ENCODE measurements around the gene AQR. TPM values are rescaled to one million over a fixed set of nuclear protein-coding genes. Genes with fewer than 3 reads are reported as not detected.

The AQR gene
- polyA plus RNA-seq, 1 donor from 2014 or later, result 22.4 TPM

- H3F3A ChIP-seq (ENCODE audit: insufficient read depth, low read length, poor library complexity, severe bottlenecking), result no peaks in the 10 kb centered on the region
- no peaks in the 10 kb centered on the region for H3K79me2 ChIP-seq (replicated peaks; ENCODE audit: insufficient read depth, low read length)
- H3K4me2 ChIP-seq (ENCODE audit: low read length), result no peak overlapping the region
- H2AFZ ChIP-seq (ENCODE audit: low read depth, low read length), result no peak overlapping the region
- H3K9me2 ChIP-seq (ENCODE audit: insufficient read depth, low read length), result no peaks in the 10 kb centered on the region
- no peak overlapping the region for H3K4me3 ChIP-seq (ENCODE audit: low read length)
- TF ChIP-seq EZH2 (IDR thresholded peaks at IDR 0.05; ENCODE audit: borderline replicate concordance, insufficient read depth, low read length, poor library complexity, severe bottlenecking) (no peak), RAD21 (conservative IDR thresholded peaks at IDR 0.05) (no peak), SMC3 (conservative IDR thresholded peaks at IDR 0.05; ENCODE audit: poor library complexity) (no peak), POLR2AphosphoS5 (IDR thresholded peaks at IDR 0.05) (no peak), CTCF (IDR thresholded peaks at IDR 0.05; ENCODE audit: poor library complexity, severe bottlenecking) (no peak)
- H4K20me1 ChIP-seq (ENCODE audit: insufficient read depth), result no peaks in the 10 kb centered on the region
- no peaks in the 10 kb centered on the region for H3K9me3 ChIP-seq (ENCODE audit: low read length)
- no peaks in the 10 kb centered on the region for H3K27me3 ChIP-seq (ENCODE audit: insufficient read depth, low read depth, low read length)
- H3K36me3 ChIP-seq (ENCODE audit: insufficient read depth, low read length), result no peaks in the 10 kb centered on the region
- no peak overlapping the region for H3K9ac ChIP-seq (ENCODE audit: low read length)
- no peak overlapping the region for H3K27ac ChIP-seq (ENCODE audit: low read length)
These were observed 36.4 kb upstream of the AQR start for GRCh38 chr15:35005933-35006332.

GRCh38 chr15:35003928-35004327, 34.4 kb upstream of the AQR start:
- Histone ChIP-seq H4K20me1 (ENCODE audit: insufficient read depth) (no peaks in the 10 kb centered on the region), H3K27me3 (ENCODE audit: insufficient read depth, low read depth, low read length) (no peaks in the 10 kb centered on the region), H3K27ac (ENCODE audit: low read length) (no peak overlapping the region), H3K9me3 (ENCODE audit: low read length) (no peaks in the 10 kb centered on the region), H3K9ac (ENCODE audit: low read length) (no peak overlapping the region), H3F3A (ENCODE audit: insufficient read depth, low read length, poor library complexity, severe bottlenecking) (no peaks in the 10 kb centered on the region), H3K79me2 (replicated peaks; ENCODE audit: insufficient read depth, low read length) (no peaks in the 10 kb centered on the region), H3K4me2 (ENCODE audit: low read length) (no peak overlapping the region), H2AFZ (ENCODE audit: low read depth, low read length) (no peak overlapping the region), H3K36me3 (ENCODE audit: insufficient read depth, low read length) (no peaks in the 10 kb centered on the region), H3K4me3 (ENCODE audit: low read length) (no peak overlapping the region), H3K9me2 (ENCODE audit: insufficient read depth, low read length) (no peaks in the 10 kb centered on the region)
- TF ChIP-seq TAF1 (IDR thresholded peaks at IDR 0.05; ENCODE audit: low read depth), result no peak
- no peak for TF ChIP-seq RAD21 (conservative IDR thresholded peaks at IDR 0.05)
- TF ChIP-seq SMC3 (conservative IDR thresholded peaks at IDR 0.05; ENCODE audit: poor library complexity), result no peak

GRCh38 chr15:35000511-35000910, 31.0 kb upstream of the AQR start:
- no peaks in the 10 kb centered on the region for H3K9me2 ChIP-seq (ENCODE audit: insufficient read depth, low read length)
- H3K27ac ChIP-seq (ENCODE audit: low read length), result no peak overlapping the region
- no peak for TF ChIP-seq EZH2 (IDR thresholded peaks at IDR 0.05; ENCODE audit: borderline replicate concordance, insufficient read depth, low read length, poor library complexity, severe bottlenecking)
- TF ChIP-seq RAD21 (conservative IDR thresholded peaks at IDR 0.05), result no peak
- TF ChIP-seq CTCF (IDR thresholded peaks at IDR 0.05; ENCODE audit: poor library complexity, severe bottlenecking), result no peak
- TF ChIP-seq TAF1 (IDR thresholded peaks at IDR 0.05; ENCODE audit: low read depth), result no peak
- no peak for TF ChIP-seq REST (IDR thresholded peaks at IDR 0.05; ENCODE audit: borderline replicate concordance)
- no peak for TF ChIP-seq POLR2AphosphoS5 (IDR thresholded peaks at IDR 0.05)
- no peak for TF ChIP-seq MXI1 (conservative IDR thresholded peaks at IDR 0.05; ENCODE audit: poor library complexity, severe bottlenecking)
- no peak for TF ChIP-seq EP300 (conservative IDR thresholded peaks at IDR 0.05; ENCODE audit: poor library complexity, severe bottlenecking)
- no peak for TF ChIP-seq SMC3 (conservative IDR thresholded peaks at IDR 0.05; ENCODE audit: poor library complexity)
- no peaks in the 10 kb centered on the region for H3K27me3 ChIP-seq (ENCODE audit: insufficient read depth, low read depth, low read length)
- no peak overlapping the region for H2AFZ ChIP-seq (ENCODE audit: low read depth, low read length)
- H3K9ac ChIP-seq (ENCODE audit: low read length), result no peak overlapping the region
- H3F3A ChIP-seq (ENCODE audit: insufficient read depth, low read length, poor library complexity, severe bottlenecking), result no peaks in the 10 kb centered on the region
- H4K20me1 ChIP-seq (ENCODE audit: insufficient read depth), result no peaks in the 10 kb centered on the region
- H3K36me3 ChIP-seq (ENCODE audit: insufficient read depth, low read length), result no peaks in the 10 kb centered on the region
- H3K9me3 ChIP-seq (ENCODE audit: low read length), result no peaks in the 10 kb centered on the region
- H3K4me3 ChIP-seq (ENCODE audit: low read length), result no peak overlapping the region
- no peaks in the 10 kb centered on the region for H3K79me2 ChIP-seq (replicated peaks; ENCODE audit: insufficient read depth, low read length)
- H3K4me2 ChIP-seq (ENCODE audit: low read length), result no peak overlapping the region

All from neural cell (in vitro differentiated cells).